B cell (primary cell): ENCODE results near the gene SLAIN2. TPM values are rescaled to one million over a fixed set of nuclear protein-coding genes. Genes with fewer than 3 reads are reported as not detected.

Source experiments
- ATAC-seq: fragments of 200-7000 bp; cut with Tn5 transposase; one replicate; pipeline ENCODE4 v1.10.0; 2021; ENCODE audit warnings: low read depth, mild to moderate bottlenecking, moderate number of reproducible peaks, moderate library complexity
- CTCF ChIA-PET: fragments of 350-600 bp; sonication (Branson Sonifier 250); formaldehyde crosslinking; loops from one replicate; lab custom pipeline; 2021; ENCODE audit warnings: antibody characterized with exemption, inconsistent platforms; lab: Charles Lee
- POLR2A ChIA-PET: fragments of 350-600 bp; sonication (Branson Sonifier 250); formaldehyde crosslinking; loops from one replicate; lab custom pipeline; 2021; ENCODE audit warnings: antibody characterized with exemption; lab: Charles Lee
- DNase-seq: peaks from one replicate; pipeline ENCODE4 v3.0.0; 2013
- H2AFZ ChIP-seq: 2 replicates; pipeline ENCODE4 v1.6.1; 2012; ENCODE audit warnings: mild to moderate bottlenecking, low read depth, low read length; ENCODE audit not compliant: insufficient read depth, poor library complexity, severe bottlenecking
- H3K27ac ChIP-seq, 2 donors: 1 replicate in 1 of 2; 2 replicates in 1 of 2; pipeline ENCODE4 v1.5.1; 2012 to 2013; ENCODE audit warnings: low read length in 2 of 2, mild to moderate bottlenecking in 2 of 2, moderate library complexity in 1 of 2
- H3K27me3 ChIP-seq, 4 experiments: fragments of 200-600 bp in 1 of 4; sonication (generic) in 1 of 4; replicated peaks in 1 of 4; 1 replicate in 2 of 4; 2 replicates in 2 of 4; pipeline versions ENCODE4 v1.6.1 to v1.7.0; 2013 to 2016; ENCODE audit warnings: low read length in 3 of 4, mild to moderate bottlenecking in 2 of 4, mixed read lengths in 1 of 4, moderate library complexity in 1 of 4; ENCODE audit not compliant: insufficient read depth in 4 of 4, control insufficient read depth in 3 of 4; ENCODE audit errors: control extremely low read depth in 1 of 4
- H3K36me3 ChIP-seq, 2 experiments: replicated peaks in 1 of 2; 1 replicate in 1 of 2; 2 replicates in 1 of 2; pipeline versions ENCODE4 v1.6.1 to v1.7.1; 2013; ENCODE audit warnings: low read length in 1 of 2; ENCODE audit not compliant: insufficient read depth in 2 of 2, control insufficient read depth in 1 of 2; ENCODE audit errors: control extremely low read depth in 1 of 2, extremely low read depth in 1 of 2
- H3K4me1 ChIP-seq, 2 donors: fragments of 200-600 bp in 1 of 2; sonication (generic) in 1 of 2; 1 replicate in 1 of 2; 2 replicates in 1 of 2; pipeline versions ENCODE4 v1.5.1 to v1.6.1; 2013 to 2017; ENCODE audit warnings: low read length in 2 of 2; ENCODE audit not compliant: control insufficient read depth in 2 of 2, insufficient read depth in 2 of 2
- H3K4me2 ChIP-seq: replicated peaks from 2 replicates; pipeline ENCODE3; 2012; ENCODE audit warnings: mild to moderate bottlenecking, low read depth, low read length; ENCODE audit not compliant: poor library complexity, severe bottlenecking
- H3K4me3 ChIP-seq, 5 experiments: fragments of 200-600 bp in 1 of 5; sonication (generic) in 1 of 5; 1 replicate in 3 of 5; 2 replicates in 2 of 5; pipeline versions ENCODE4 v1.5.1 to v1.7.0; 2011 to 2016; ENCODE audit warnings: low read length in 4 of 5, mild to moderate bottlenecking in 4 of 5, low read depth in 2 of 5, control low read depth in 1 of 5, moderate library complexity in 1 of 5; ENCODE audit not compliant: insufficient read depth in 1 of 5; ENCODE audit errors: control extremely low read depth in 1 of 5, extremely low read depth in 1 of 5
- H3K79me2 ChIP-seq: fragments of 200-600 bp; sonication (generic); one replicate; pipeline ENCODE4 v1.6.0; 2016; ENCODE audit warnings: low read length; ENCODE audit not compliant: control insufficient read depth, insufficient read depth
- H3K9ac ChIP-seq: fragments of 200-600 bp; sonication (generic); 2 replicates; pipeline ENCODE4 v1.6.1; 2017; ENCODE audit warnings: mild to moderate bottlenecking, low read length, moderate library complexity
- H3K9me3 ChIP-seq, 3 donors: one replicate each; pipeline versions ENCODE4 v1.6.1 to v1.7.1; 2013; ENCODE audit warnings: low read length in 2 of 3; ENCODE audit not compliant: control insufficient read depth in 2 of 3, insufficient read depth in 1 of 3; ENCODE audit errors: control extremely low read depth in 1 of 3
- H4K20me1 ChIP-seq: 2 replicates; pipeline ENCODE4 v1.6.0; 2012; ENCODE audit warnings: mild to moderate bottlenecking, low read length; ENCODE audit not compliant: insufficient read depth, control insufficient read depth, poor library complexity, severe bottlenecking
- H3K27ac Mint-ChIP-seq: one replicate; pipeline ENCODE4 v1.8.0; 2021; ENCODE audit warnings: mixed read lengths
- H3K27me3 Mint-ChIP-seq: one replicate; pipeline ENCODE4 v1.8.0; 2021; ENCODE audit warnings: mixed read lengths
- H3K4me1 Mint-ChIP-seq: one replicate; pipeline ENCODE4 v1.8.0; 2021; ENCODE audit warnings: mixed read lengths
- H3K4me3 Mint-ChIP-seq: one replicate; pipeline ENCODE4 v1.8.0; 2021; ENCODE audit warnings: mixed read lengths
- H3K9me3 Mint-ChIP-seq: one replicate; pipeline ENCODE4 v1.8.0; 2022; ENCODE audit warnings: mixed read lengths; ENCODE audit not compliant: insufficient read depth
- CTCF ChIP-seq: fragments of 200-600 bp; IDR thresholded peaks from one replicate; pipeline ENCODE4 v1.8.0; 2022; ENCODE audit warnings: antibody characterized with exemption, mild to moderate bottlenecking
- EZH2 ChIP-seq: IDR thresholded peaks from 2 replicates; pipeline ENCODE4 v1.6.1; 2012; ENCODE audit warnings: borderline replicate concordance, low read depth, mild to moderate bottlenecking, moderate library complexity, low read length; ENCODE audit not compliant: insufficient read depth, poor library complexity, severe bottlenecking
- WGBS: methylation state at CpG from one replicate; pipeline ENCODE4 v1.1.5; 2013; ENCODE audit warnings: missing lambda C conversion rate; ENCODE audit not compliant: insufficient coverage; 5-methylcytosine and 5-hydroxymethylcytosine counted together
- intact Hi-C: fragments of 100-400 bp; cut with micrococcal nuclease; formaldehyde crosslinking; loops from one replicate; pipeline ENCODE4 v1.10.0; 2022
- polyA plus RNA-seq: library from polyadenylated mRNA; depleted of rRNA; stranded (reverse); fragments of >200 nt; gene quantifications from 2 replicates; pipeline ENCODE4 v1.2.3, GENCODE V29; 2012
- total RNA-seq, 2 donors: library from RNA; stranded (reverse); fragments of 120-200 nt in 1 of 2; gene quantifications; 1 replicate in 1 of 2; 2 replicates in 1 of 2; pipeline versions ENCODE4 v1.2.3 to v1.2.4, GENCODE V29; 2013 to 2022

Gene SLAIN2
- total and polyA plus RNA-seq, 2 donors (not counting 1 experiment from before 2014, with no cell fraction given) = 19.7 to 69.1 TPM

DNA sequence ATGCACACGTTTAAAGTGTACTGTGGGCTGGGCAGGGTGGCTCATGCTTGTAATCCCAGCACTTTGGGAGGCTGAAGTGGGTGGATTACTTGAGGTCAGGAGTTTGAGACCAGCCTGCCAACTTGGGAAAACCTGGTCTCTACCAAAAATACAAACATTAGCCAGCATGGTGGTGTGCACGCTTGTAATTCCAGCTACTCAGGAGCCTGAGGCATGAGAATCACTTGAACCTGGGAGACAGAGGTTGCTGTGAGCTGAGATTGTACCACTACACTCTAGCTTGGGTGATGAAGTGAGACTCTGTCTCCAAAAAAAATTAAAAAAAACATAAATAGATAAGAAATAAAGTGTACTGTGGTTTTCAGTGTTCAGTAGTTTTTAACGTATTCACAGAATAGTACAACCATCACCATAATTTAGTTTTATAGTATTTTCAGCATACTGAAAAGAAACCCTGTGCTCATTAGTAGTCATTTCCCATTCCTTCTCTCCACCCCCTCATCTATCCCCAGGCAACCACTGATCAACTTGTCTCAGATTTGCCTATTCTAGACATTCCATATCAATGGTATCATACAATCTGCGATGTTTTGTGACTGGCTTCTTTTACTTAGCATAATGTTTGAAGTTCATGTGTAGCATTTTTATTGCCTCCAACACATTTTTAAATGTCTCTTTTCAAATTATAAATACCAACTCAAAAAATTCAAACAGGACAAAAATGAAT, 19.1 kb downstream of the SLAIN2 start:
- H3K36me3 ChIP-seq = no peaks in the 10 kb centered on the region
- H2AFZ ChIP-seq = no peak overlapping the region
- H3K9ac ChIP-seq = no peak overlapping the region
- H3K9me3 ChIP-seq = no peaks in the 10 kb centered on the region
- POLR2A ChIA-PET = no interaction called here
- H4K20me1 ChIP-seq = peaks cover 18% of the 10 kb centered on the region
- CTCF ChIA-PET = no interaction called here
- no peak overlapping the region for H3K4me3 Mint-ChIP-seq
- WGBS = no CpG with 5 or more reads among the region's 4 CpGs
- H3K27ac Mint-ChIP-seq = no peak overlapping the region
- H3K4me1 Mint-ChIP-seq = peaks cover 8% of the 10 kb centered on the region
- ATAC-seq = no peak
- no peaks in the 10 kb centered on the region for H3K27me3 Mint-ChIP-seq
- DNase-seq = no peak
- H3K4me3 ChIP-seq = no peak overlapping the region
- H3K4me1 ChIP-seq = no peaks in the 10 kb centered on the region
- H3K4me2 ChIP-seq = no peak overlapping the region
- H3K27me3 ChIP-seq = no peaks in the 10 kb centered on the region
- H3K9me3 Mint-ChIP-seq = no peaks in the 10 kb centered on the region
- no peak for TF ChIP-seq CTCF
- TF ChIP-seq EZH2 = no peak
- H3K79me2 ChIP-seq = peaks cover 59% of the 10 kb centered on the region
- intact Hi-C loops = no loop called here
- H3K27ac ChIP-seq = no peak overlapping the region

GRCh38 chr4:48361012-48361400, 19.7 kb downstream of the SLAIN2 start:
- peaks cover 62% of the 10 kb centered on the region for H3K79me2 ChIP-seq
- no peaks in the 10 kb centered on the region for H3K4me1 ChIP-seq
- H3K36me3 ChIP-seq = no peaks in the 10 kb centered on the region
- no peak overlapping the region for H2AFZ ChIP-seq
- ChIA-PET CTCF (interaction anchor here (0.6 kb wide), 1 partner anchor 461 kb away, joined by 5 read pairs; no protein-coding TSS in a partner anchor), POLR2A (no interaction called here)
- DNase-seq (no peak), ATAC-seq (no peak)
- H3K27me3 ChIP-seq = no peaks in the 10 kb centered on the region
- Mint-ChIP-seq H3K27me3 (no peaks in the 10 kb centered on the region), H3K9me3 (no peaks in the 10 kb centered on the region), H3K27ac (no peak overlapping the region), H3K4me1 (peaks cover 11% of the 10 kb centered on the region), H3K4me3 (no peak overlapping the region)
- WGBS = no CpG with 5 or more reads among the region's 1 CpG
- peaks cover 23% of the 10 kb centered on the region for H4K20me1 ChIP-seq
- no peak overlapping the region for H3K9ac ChIP-seq
- intact Hi-C loops = no loop called here
- H3K4me2 ChIP-seq = no peak overlapping the region
- H3K4me3 ChIP-seq = no peak overlapping the region
- no peak for TF ChIP-seq CTCF
- H3K9me3 ChIP-seq = no peaks in the 10 kb centered on the region
- no peak overlapping the region for H3K27ac ChIP-seq
